GM23338 (cell line): ENCODE results near the gene NRL. TPM values are rescaled to one million over a fixed set of nuclear protein-coding genes. Genes with fewer than 3 reads are reported as not detected.

Source experiments
- ATAC-seq: fragments of 200-7000 bp; cut with Tn5 transposase; 3 replicates; pipeline ENCODE4 v1.9.1; 2020
- DNase-seq: peaks from one replicate; pipeline ENCODE4 v3.0.0-alpha.2; 2015; ENCODE audit warnings: low spot score
- H2AFZ ChIP-seq: fragments of 200-600 bp; sonication (generic); 2 replicates; pipeline ENCODE4 v1.8.0; 2016; ENCODE audit warnings: antibody characterized with exemption, mild to moderate bottlenecking, moderate library complexity
- H3F3A ChIP-seq: fragments of 200-600 bp; sonication (generic); replicated peaks from 2 replicates; pipeline ENCODE4 v1.8.0; 2017; ENCODE audit warnings: antibody characterized with exemption, mixed run types, low read depth
- H3K27ac ChIP-seq: fragments of 200-600 bp; sonication (generic); 2 replicates; pipeline ENCODE4 v1.6.1; 2016; ENCODE audit warnings: low read depth
- H3K27me3 ChIP-seq: fragments of 200-600 bp; sonication (generic); 2 replicates; pipeline ENCODE4 v1.8.0; 2016; ENCODE audit warnings: mild to moderate bottlenecking, mixed run types, moderate library complexity; ENCODE audit not compliant: insufficient read depth
- H3K36me3 ChIP-seq: fragments of 200-600 bp; sonication (generic); 2 replicates; pipeline ENCODE4 v1.8.0; 2016; ENCODE audit warnings: mild to moderate bottlenecking; ENCODE audit not compliant: insufficient read depth
- H3K4me1 ChIP-seq: fragments of 200-600 bp; sonication (generic); 2 replicates; pipeline ENCODE4 v1.8.0; 2016; ENCODE audit warnings: mild to moderate bottlenecking, moderate library complexity; ENCODE audit not compliant: insufficient read depth
- H3K4me2 ChIP-seq: fragments of 200-600 bp; sonication (generic); 2 replicates; pipeline ENCODE4 v1.7.1; 2017; ENCODE audit warnings: mixed run types
- H3K4me3 ChIP-seq: fragments of 200-600 bp; sonication (generic); 2 replicates; pipeline ENCODE4 v1.6.1; 2016; ENCODE audit warnings: mixed run types
- H3K79me2 ChIP-seq: fragments of 200-600 bp; sonication (generic); replicated peaks from 2 replicates; pipeline ENCODE4 v1.8.0; 2017; ENCODE audit warnings: mild to moderate bottlenecking; ENCODE audit not compliant: insufficient read depth
- H3K9me2 ChIP-seq: fragments of 200-600 bp; sonication (generic); 2 replicates; pipeline ENCODE4 v1.8.0; 2017; ENCODE audit not compliant: insufficient read depth
- H4K20me1 ChIP-seq: fragments of 200-600 bp; sonication (generic); replicated peaks from 2 replicates; pipeline ENCODE4 v1.8.0; 2017; ENCODE audit warnings: mild to moderate bottlenecking; ENCODE audit not compliant: insufficient read depth
- H3K27ac Mint-ChIP-seq: 2 replicates; pipeline ENCODE4 v1.8.0; 2020; ENCODE audit warnings: inconsistent platforms, mild to moderate bottlenecking, moderate library complexity, mixed read lengths
- H3K27me3 Mint-ChIP-seq: 3 replicates; pipeline ENCODE4 v1.8.0; 2022; ENCODE audit warnings: low read depth, mild to moderate bottlenecking, moderate library complexity, mixed read lengths, inconsistent platforms; ENCODE audit not compliant: insufficient read depth, poor library complexity
- H3K36me3 Mint-ChIP-seq: 3 replicates; pipeline ENCODE4 v1.8.0; 2021; ENCODE audit warnings: low read depth, mild to moderate bottlenecking, inconsistent platforms, moderate library complexity, mixed read lengths
- H3K4me1 Mint-ChIP-seq: 3 replicates; pipeline ENCODE4 v1.8.0; 2020; ENCODE audit warnings: mild to moderate bottlenecking, inconsistent platforms, mixed read lengths
- H3K4me3 Mint-ChIP-seq: 3 replicates; pipeline ENCODE4 v1.8.0; 2021; ENCODE audit warnings: moderate library complexity, mild to moderate bottlenecking, inconsistent platforms, mixed read lengths
- H3K9me3 Mint-ChIP-seq: 3 replicates; pipeline ENCODE4 v1.8.0; 2020; ENCODE audit warnings: moderate library complexity, mild to moderate bottlenecking, inconsistent platforms, mixed read lengths
- CREB1 ChIP-seq: fragments of 250-450 bp; sonication (Bioruptor Pico); IDR thresholded peaks from 2 replicates; pipeline ENCODE4 v1.5.0; 2020; ENCODE audit warnings: low read depth, mild to moderate bottlenecking, moderate library complexity
- EZH2phosphoT487 ChIP-seq: fragments of 200-600 bp; sonication (generic); IDR thresholded peaks from one replicate; pipeline ENCODE4 v1.8.1; 2018; ENCODE audit warnings: antibody characterized with exemption; ENCODE audit not compliant: unreplicated experiment
- NANOG ChIP-seq: IDR thresholded peaks from 2 replicates; pipeline ENCODE4 v1.6.1; 2016; ENCODE audit warnings: antibody characterized with exemption, borderline replicate concordance
- POLR2AphosphoS5 ChIP-seq: IDR thresholded peaks from 2 replicates; pipeline ENCODE4 v1.6.1; 2016; ENCODE audit warnings: antibody characterized with exemption, low read depth
- REST ChIP-seq: IDR thresholded peaks from one replicate; pipeline ENCODE4 v1.6.1; 2018; ENCODE audit warnings: antibody characterized with exemption; ENCODE audit not compliant: unreplicated experiment
- ZNF114 ChIP-seq: fragments of 250-450 bp; sonication (Bioruptor Pico); IDR thresholded peaks from 2 replicates; pipeline ENCODE4 v1.5.0; 2020; ENCODE audit warnings: mild to moderate bottlenecking, moderate library complexity
- ZNF331 ChIP-seq: fragments of 250-450 bp; sonication (Bioruptor Pico); IDR thresholded peaks from 2 replicates; pipeline ENCODE4 v1.5.0; 2020; ENCODE audit warnings: low read depth, mild to moderate bottlenecking, moderate library complexity
- ZNF462 ChIP-seq: fragments of 250-450 bp; sonication (Bioruptor Pico); IDR thresholded peaks from 2 replicates; pipeline ENCODE4 v1.5.0; 2020; ENCODE audit warnings: mild to moderate bottlenecking, moderate library complexity
- polyA plus RNA-seq: library from polyadenylated mRNA; unstranded; fragments of >200 nt; fragmentation: Nextera tagmentation; extraction: Ambion mirVana; gene quantifications from 2 replicates; pipeline ENCODE4 v1.2.1, GENCODE V29; 2016
- total RNA-seq: library from RNA; depleted of rRNA; stranded (reverse); fragments of >200 nt; shearing (Covaris generic); gene quantifications from 2 replicates; pipeline ENCODE4 v1.2.3, GENCODE V29; 2014

Gene NRL
- total and polyA plus RNA-seq, 2 experiments from 2014 or later = 1.8 to 2.2 TPM

DNA sequence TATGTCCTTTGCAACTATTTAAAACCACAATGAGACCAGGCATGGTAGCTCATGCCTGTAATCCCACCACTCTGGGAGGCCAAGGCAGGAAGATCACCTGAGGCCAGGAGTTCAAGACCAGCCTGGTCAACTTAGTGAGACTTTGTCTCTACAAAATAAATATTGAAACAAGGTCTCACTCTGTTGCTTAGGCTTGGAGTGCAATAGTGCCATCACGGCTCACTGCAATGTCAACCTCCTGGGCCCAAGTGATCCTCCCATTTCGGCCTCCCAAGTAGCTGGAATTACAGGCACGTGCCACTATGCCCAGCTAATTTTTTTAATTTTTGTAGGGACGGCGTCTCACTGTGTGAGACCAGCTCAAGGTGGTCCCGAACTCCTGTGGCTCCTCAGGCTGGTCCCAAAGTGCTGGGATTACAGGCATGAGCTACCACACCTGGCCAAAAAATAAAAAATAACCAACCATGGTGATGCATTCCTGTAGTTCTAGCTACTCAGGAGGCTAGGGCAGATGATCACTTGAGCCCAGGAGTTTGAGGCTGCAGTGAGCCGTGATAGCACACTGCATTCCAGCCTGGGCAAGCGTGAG, 14.8 kb upstream of the NRL start:
- no peaks in the 10 kb centered on the region for H3K9me3 Mint-ChIP-seq
- Histone ChIP-seq H3K27ac (no peak overlapping the region), H3K9me2 (no peaks in the 10 kb centered on the region), H3F3A (peaks cover 7% of the 10 kb centered on the region; the same call in 1 of the 2 replicates), H3K4me3 (no peak overlapping the region), H3K79me2 (no peaks in the 10 kb centered on the region), H3K36me3 (no peaks in the 10 kb centered on the region), H3K27me3 (no peaks in the 10 kb centered on the region), H4K20me1 (no peaks in the 10 kb centered on the region; the same call in 1 of the 2 replicates), H3K4me2 (no peak overlapping the region), H2AFZ (no peak overlapping the region), H3K4me1 (0 out of 2 replicates have a peak, but pooled peaks cover 4% of the 10 kb centered on the region)
- ATAC-seq = no peak
- no peak for DNase-seq
- H3K4me3 Mint-ChIP-seq = no peak overlapping the region
- H3K4me1 Mint-ChIP-seq = peaks cover 11% of the 10 kb centered on the region
- H3K36me3 Mint-ChIP-seq = no peaks in the 10 kb centered on the region; the same call in 2 of the 3 replicates
- TF ChIP-seq CREB1 (CRISPR knock-in tag) (no peak), ZNF114 (CRISPR knock-in tag) (no peak), NANOG (no peak), EZH2phosphoT487 (no peak), POLR2AphosphoS5 (no peak), REST (no peak), ZNF462 (no peak), ZNF331 (CRISPR knock-in tag) (no peak)
- H3K27ac Mint-ChIP-seq = no peak overlapping the region
- peaks cover 5% of the 10 kb centered on the region for H3K27me3 Mint-ChIP-seq
